Neutrophil (primary cell): ENCODE measurements around the gene KREMEN2.

Experiments
- H3K27ac ChIP-seq: fragments of 200-600 bp; sonication (generic); 2 replicates; pipeline ENCODE4 v1.5.1; 2016; ENCODE audit warnings: mild to moderate bottlenecking, moderate library complexity
- H3K27me3 ChIP-seq: fragments of 200-600 bp; sonication (generic); 2 replicates; pipeline ENCODE4 v1.6.0; 2016; ENCODE audit warnings: mild to moderate bottlenecking
- H3K36me3 ChIP-seq: fragments of 200-600 bp; sonication (generic); 2 replicates; pipeline ENCODE4 v1.5.1; 2017
- H3K4me1 ChIP-seq, 2 experiments: fragments of 200-600 bp in 1 of 2; sonication (generic) in 1 of 2; 1 replicate in 1 of 2; 2 replicates in 1 of 2; pipeline versions ENCODE4 v1.5.1 to v1.6.1; 2013 to 2016; ENCODE audit warnings: low read depth in 1 of 2, low read length in 1 of 2, mild to moderate bottlenecking in 1 of 2, moderate library complexity in 1 of 2; ENCODE audit not compliant: control insufficient read depth in 1 of 2, insufficient read depth in 1 of 2
- H3K4me3 ChIP-seq, 2 experiments: fragments of 200-600 bp in 1 of 2; sonication (generic) in 1 of 2; 1 replicate in 1 of 2; 2 replicates in 1 of 2; pipeline ENCODE4 v1.5.1; 2013 to 2016; ENCODE audit warnings: low read depth in 1 of 2, low read length in 1 of 2, mild to moderate bottlenecking in 1 of 2, moderate library complexity in 1 of 2
- H3K9me3 ChIP-seq: fragments of 200-600 bp; sonication (generic); 2 replicates; pipeline ENCODE4 v1.5.1; 2016
- TF ChIP-seq, protein P1 (sequence below): fragments of 200-600 bp; sonication (generic); IDR thresholded peaks from 2 replicates; pipeline ENCODE4 v1.5.1; 2016; ENCODE audit warnings: antibody characterized with exemption

KREMEN2 gene

DNA sequence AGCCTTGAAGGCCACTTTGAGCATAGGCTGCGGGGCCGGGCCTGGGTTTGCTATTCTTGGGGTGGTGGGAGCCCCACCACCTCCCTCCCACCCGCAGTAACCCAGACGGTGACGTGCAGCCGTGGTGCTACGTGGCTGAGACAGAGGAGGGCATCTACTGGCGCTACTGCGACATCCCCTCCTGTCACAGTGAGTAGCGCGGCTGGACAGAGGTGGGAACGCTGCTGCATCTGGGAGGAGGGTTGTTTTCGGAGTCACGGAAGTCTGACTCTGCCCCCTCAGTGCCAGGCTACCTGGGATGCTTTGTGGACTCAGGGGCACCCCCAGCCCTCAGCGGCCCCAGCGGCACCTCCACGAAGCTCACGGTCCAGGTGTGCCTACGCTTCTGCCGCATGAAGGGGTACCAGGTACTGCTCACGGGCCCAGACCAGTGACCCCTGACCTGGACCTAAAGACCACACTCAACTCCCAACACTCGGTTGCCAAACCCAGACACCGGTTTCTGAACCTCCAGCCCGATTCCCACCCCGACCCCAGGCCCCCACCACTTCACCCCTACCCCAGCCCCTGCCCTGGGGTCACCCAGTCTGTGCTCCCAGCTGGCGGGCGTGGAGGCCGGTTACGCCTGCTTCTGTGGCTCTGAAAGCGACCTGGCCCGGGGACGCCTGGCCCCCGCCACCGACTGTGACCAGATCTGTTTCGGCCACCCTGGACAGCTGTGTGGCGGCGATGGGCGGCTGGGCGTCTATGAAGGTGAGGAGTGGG, 2.1 kb downstream of the KREMEN2 start:
- Histone ChIP-seq H3K27ac (no peak overlapping the region), H3K27me3 (peaks cover 73% of the 10 kb centered on the region), H3K36me3 (no peaks in the 10 kb centered on the region), H3K9me3 (no peaks in the 10 kb centered on the region), H3K4me1 (peaks cover 71 to 82% of the 10 kb centered on the region in 2 experiments), H3K4me3 (peak overlapping the region in 1 of 2 experiments; percentile 59)
- TF ChIP-seq, protein P1, sequence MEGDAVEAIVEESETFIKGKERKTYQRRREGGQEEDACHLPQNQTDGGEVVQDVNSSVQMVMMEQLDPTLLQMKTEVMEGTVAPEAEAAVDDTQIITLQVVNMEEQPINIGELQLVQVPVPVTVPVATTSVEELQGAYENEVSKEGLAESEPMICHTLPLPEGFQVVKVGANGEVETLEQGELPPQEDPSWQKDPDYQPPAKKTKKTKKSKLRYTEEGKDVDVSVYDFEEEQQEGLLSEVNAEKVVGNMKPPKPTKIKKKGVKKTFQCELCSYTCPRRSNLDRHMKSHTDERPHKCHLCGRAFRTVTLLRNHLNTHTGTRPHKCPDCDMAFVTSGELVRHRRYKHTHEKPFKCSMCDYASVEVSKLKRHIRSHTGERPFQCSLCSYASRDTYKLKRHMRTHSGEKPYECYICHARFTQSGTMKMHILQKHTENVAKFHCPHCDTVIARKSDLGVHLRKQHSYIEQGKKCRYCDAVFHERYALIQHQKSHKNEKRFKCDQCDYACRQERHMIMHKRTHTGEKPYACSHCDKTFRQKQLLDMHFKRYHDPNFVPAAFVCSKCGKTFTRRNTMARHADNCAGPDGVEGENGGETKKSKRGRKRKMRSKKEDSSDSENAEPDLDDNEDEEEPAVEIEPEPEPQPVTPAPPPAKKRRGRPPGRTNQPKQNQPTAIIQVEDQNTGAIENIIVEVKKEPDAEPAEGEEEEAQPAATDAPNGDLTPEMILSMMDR, result no peak

DNA sequence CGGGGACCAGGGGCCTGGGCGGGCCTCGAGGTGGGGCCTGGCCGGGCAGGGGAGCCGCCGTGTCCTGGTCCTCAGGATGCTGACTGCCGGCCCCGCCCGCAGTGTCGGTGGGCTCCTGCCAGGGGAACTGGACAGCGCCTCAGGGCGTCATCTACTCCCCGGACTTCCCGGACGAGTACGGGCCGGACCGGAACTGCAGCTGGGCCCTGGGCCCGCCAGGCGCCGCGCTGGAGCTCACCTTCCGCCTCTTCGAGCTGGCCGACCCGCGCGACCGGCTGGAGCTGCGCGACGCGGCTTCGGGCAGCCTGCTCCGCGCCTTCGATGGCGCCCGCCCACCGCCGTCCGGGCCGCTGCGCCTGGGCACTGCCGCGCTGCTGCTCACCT, 2.7 kb downstream of the KREMEN2 start:
- Histone ChIP-seq H3K27ac (peak overlapping the region; percentile 42), H3K36me3 (no peaks in the 10 kb centered on the region), H3K9me3 (no peaks in the 10 kb centered on the region), H3K4me3 (peak overlapping the region; percentile 12 to 59), H3K27me3 (peaks cover 72% of the 10 kb centered on the region), H3K4me1 (peaks cover 66 to 78% of the 10 kb centered on the region in 2 experiments)
- TF ChIP-seq, protein P1, result peak; percentile 56

DNA sequence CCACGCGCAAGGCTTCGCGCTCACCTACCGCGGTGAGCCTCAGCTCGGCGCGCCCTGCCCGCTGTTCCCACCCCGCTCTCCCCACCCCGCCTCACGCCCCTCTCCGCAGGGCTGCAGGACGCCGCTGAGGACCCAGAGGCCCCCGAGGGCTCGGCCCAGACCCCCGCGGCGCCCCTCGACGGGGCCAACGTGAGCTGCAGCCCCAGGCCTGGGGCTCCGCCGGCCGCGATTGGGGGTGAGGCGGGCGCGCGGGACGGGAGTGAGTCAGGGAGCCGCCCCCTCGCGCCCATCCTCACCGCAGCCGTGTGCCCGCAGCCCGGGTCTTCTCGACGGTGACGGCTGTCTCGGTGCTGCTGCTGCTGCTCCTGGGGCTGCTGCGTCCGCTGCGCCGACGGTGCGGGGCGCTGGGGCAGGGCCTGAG, 3.1 kb downstream of the KREMEN2 start:
- H3K27ac ChIP-seq, result peak overlapping the region; percentile 42
- TF ChIP-seq, protein P1, result no peak
- H3K27me3 ChIP-seq, result peaks cover 67% of the 10 kb centered on the region
- no peaks in the 10 kb centered on the region for H3K9me3 ChIP-seq
- no peaks in the 10 kb centered on the region for H3K36me3 ChIP-seq
- H3K4me1 ChIP-seq, result peaks cover 63 to 77% of the 10 kb centered on the region in 2 experiments
- H3K4me3 ChIP-seq, result peak overlapping the region in 1 of 2 experiments; percentile 59

DNA sequence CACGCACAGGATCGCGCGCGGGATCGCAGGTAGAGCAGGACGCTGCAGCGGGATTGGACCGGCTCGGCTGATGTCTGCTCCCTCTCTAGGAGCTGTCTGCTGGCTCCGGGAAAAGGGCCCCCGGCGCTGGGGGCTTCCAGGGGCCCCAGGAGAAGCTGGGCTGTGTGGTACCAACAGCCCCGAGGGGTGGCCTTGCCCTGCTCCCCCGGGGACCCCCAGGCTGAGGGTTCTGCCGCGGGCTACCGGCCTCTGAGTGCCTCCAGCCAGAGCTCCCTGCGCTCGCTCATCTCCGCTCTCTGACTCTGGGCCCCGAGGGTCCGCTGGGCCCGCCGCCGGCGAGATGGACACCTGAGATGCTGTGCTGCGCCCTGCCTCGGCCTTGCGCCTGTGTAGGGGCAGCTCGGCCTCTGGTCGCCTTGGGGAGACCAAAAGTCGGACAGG, 3.7 kb downstream of the KREMEN2 start:
- TF ChIP-seq, protein P1, result no peak
- Histone ChIP-seq H3K9me3 (no peaks in the 10 kb centered on the region), H3K36me3 (no peaks in the 10 kb centered on the region), H3K4me1 (peaks cover 63 to 76% of the 10 kb centered on the region in 2 experiments), H3K27ac (no peak overlapping the region), H3K27me3 (peaks cover 62% of the 10 kb centered on the region), H3K4me3 (peak overlapping the region in 1 of 2 experiments; percentile 82)

DNA sequence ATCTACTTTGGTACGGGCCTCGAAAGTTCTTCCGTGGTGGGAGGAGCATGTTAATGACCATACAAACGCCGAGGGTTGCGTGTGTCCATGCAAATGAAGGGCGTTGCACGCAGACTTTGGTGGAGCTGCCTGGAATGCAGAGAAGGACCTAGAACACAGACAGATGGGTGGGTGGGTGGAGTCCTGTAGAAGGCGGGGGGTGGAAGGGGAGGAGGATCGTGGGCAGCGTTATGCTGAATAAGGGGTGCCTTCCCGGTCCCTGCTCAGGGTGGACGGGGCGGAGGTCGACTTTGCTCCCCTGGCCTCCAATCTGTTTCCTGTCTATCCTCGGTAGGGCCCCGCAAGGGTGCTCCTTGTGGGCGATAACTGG, 4.3 kb downstream of the KREMEN2 start:
- Histone ChIP-seq H3K9me3 (no peaks in the 10 kb centered on the region), H3K27ac (peak overlapping the region; percentile 47), H3K4me1 (peaks cover 63 to 70% of the 10 kb centered on the region in 2 experiments), H3K27me3 (peaks cover 56% of the 10 kb centered on the region), H3K4me3 (peak overlapping the region; percentile 74 to 82), H3K36me3 (no peaks in the 10 kb centered on the region)
- TF ChIP-seq, protein P1, result no peak
